ENCODE data around the gene TAS1R3.

GRCh38 chr1:1365875-1366698 lies 35.0 kb downstream of the TAS1R3 start:
- TF ChIP-seq POLR2A (IDR thresholded peaks at IDR 0.05) = no peak
- no peak for TF ChIP-seq CTCF (IDR thresholded peaks at IDR 0.05)

Measured in lower leg skin (tissue), 3 donors.